ENCODE results near the gene UBN2. TPM values are rescaled to one million over a fixed set of nuclear protein-coding genes. Genes with fewer than 3 reads are reported as not detected.

UBN2 gene
- total and polyA plus RNA-seq, 10 of the 15 experiments (the other 5 are each of a cell fraction or from before 2014, with no cell fraction given), result 0.27 to 8.5 (median 2.5) TPM

DNA sequence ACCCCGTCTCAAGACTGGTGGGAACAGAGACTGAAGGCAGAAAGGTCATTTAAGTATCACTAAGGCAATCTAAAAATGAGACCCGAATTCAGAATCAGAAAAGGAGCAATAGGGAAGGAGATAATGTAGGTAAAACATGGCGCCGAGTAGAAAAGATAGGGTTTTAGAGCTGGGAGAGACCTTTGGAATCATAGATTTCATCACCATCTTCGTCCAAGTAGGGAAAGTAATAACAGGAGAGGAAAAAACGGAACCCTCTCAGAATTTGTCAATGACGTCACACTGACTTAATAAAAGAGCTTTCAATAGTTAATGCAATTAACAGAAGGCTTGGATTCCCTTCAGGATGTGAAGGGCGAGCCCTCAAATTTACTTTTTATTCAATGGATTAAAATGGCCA is 1.0 kb upstream of the UBN2 start (continued):
- TF ChIP-seq, protein P1, sequence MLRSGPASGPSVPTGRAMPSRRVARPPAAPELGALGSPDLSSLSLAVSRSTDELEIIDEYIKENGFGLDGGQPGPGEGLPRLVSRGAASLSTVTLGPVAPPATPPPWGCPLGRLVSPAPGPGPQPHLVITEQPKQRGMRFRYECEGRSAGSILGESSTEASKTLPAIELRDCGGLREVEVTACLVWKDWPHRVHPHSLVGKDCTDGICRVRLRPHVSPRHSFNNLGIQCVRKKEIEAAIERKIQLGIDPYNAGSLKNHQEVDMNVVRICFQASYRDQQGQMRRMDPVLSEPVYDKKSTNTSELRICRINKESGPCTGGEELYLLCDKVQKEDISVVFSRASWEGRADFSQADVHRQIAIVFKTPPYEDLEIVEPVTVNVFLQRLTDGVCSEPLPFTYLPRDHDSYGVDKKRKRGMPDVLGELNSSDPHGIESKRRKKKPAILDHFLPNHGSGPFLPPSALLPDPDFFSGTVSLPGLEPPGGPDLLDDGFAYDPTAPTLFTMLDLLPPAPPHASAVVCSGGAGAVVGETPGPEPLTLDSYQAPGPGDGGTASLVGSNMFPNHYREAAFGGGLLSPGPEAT (IDR thresholded peaks at IDR 0.05; ENCODE audit: low read depth), result no peak
- no peak for TF ChIP-seq RAD51 (IDR thresholded peaks at IDR 0.05)
- TF ChIP-seq, protein P2, sequence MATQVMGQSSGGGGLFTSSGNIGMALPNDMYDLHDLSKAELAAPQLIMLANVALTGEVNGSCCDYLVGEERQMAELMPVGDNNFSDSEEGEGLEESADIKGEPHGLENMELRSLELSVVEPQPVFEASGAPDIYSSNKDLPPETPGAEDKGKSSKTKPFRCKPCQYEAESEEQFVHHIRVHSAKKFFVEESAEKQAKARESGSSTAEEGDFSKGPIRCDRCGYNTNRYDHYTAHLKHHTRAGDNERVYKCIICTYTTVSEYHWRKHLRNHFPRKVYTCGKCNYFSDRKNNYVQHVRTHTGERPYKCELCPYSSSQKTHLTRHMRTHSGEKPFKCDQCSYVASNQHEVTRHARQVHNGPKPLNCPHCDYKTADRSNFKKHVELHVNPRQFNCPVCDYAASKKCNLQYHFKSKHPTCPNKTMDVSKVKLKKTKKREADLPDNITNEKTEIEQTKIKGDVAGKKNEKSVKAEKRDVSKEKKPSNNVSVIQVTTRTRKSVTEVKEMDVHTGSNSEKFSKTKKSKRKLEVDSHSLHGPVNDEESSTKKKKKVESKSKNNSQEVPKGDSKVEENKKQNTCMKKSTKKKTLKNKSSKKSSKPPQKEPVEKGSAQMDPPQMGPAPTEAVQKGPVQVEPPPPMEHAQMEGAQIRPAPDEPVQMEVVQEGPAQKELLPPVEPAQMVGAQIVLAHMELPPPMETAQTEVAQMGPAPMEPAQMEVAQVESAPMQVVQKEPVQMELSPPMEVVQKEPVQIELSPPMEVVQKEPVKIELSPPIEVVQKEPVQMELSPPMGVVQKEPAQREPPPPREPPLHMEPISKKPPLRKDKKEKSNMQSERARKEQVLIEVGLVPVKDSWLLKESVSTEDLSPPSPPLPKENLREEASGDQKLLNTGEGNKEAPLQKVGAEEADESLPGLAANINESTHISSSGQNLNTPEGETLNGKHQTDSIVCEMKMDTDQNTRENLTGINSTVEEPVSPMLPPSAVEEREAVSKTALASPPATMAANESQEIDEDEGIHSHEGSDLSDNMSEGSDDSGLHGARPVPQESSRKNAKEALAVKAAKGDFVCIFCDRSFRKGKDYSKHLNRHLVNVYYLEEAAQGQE (IDR thresholded peaks at IDR 0.05; ENCODE audit: low read depth, low read length), result no peak

DNA sequence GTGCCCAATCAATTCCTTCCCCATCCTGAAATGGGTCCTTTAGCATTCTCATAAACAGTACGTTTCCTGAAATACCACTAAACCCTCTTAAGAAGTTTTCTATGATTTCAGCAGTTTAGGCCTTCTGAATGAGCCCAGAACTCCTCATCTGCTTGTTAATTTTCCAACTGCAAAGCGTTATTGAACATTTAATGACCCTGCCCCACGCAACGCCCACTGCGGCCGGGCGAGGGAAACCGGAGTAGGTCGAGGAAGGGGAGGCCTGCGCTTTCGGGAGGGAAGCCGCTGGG is 608 bp upstream of the UBN2 start:
- no TSS peak for BruUV-seq (replicated peaks)

More for the DNA sequence above, 608 bp upstream of the UBN2 start:
- Histone ChIP-seq H4K20me1 (ENCODE audit: control insufficient read depth, insufficient read depth) (no peaks in the 10 kb centered on the region), H3K9ac (ENCODE audit: control insufficient read depth, insufficient read depth, low read length) (peak overlapping the region; percentile 78), H3K27ac (ENCODE audit: control insufficient read depth, insufficient read depth) (0 out of 2 replicates have a peak overlapping the region, but pooled peaks have one; percentile 27), H3K4me1 (ENCODE audit: control insufficient read depth, insufficient read depth, low read length) (no peaks in the 10 kb centered on the region), H3K36me3 (ENCODE audit: control insufficient read depth in 2 of 2, insufficient read depth in 2 of 2, low read length in 1 of 2) (no peaks in the 10 kb centered on the region), H3K9me3 (replicated peaks; ENCODE audit: control insufficient read depth, insufficient read depth, low read length) (no peaks in the 10 kb centered on the region; the same call in 2 of the 3 replicates), H3K4me2 (ENCODE audit: control insufficient read depth, insufficient read depth) (peak overlapping the region; percentile 94), H3K4me3 (peak overlapping the region; percentile 100), H2AFZ (ENCODE audit: control insufficient read depth, low read depth, low read length) (peak overlapping the region; percentile 98), H3K27me3 (replicated peaks in 1 of 2; ENCODE audit: control insufficient read depth in 2 of 2, insufficient read depth in 2 of 2, low read length in 1 of 2) (no peaks in the 10 kb centered on the region), H3K79me2 (ENCODE audit: control insufficient read depth, insufficient read depth, low read length) (peaks cover 5% of the 10 kb centered on the region)
- ChIA-PET SMC1A (ENCODE audit: uncharacterized antibody, unreplicated experiment) (interaction anchor here (0.9 to 1.1 kb wide), 2 partner anchors 111 to 126 kb away, joined by 3 to 4 read pairs; no protein-coding TSS in a partner anchor), CTCF (no interaction called here), RAD21 (ENCODE audit: unreplicated experiment) (interaction anchor here (0.9 kb wide), 1 partner anchor 136 kb away, joined by 3 read pairs; no protein-coding TSS in a partner anchor), POLR2A (interaction anchor here (0.8 to 1.4 kb wide), 2 partner anchors 110 to 111 kb away, joined by 4 read pairs; no protein-coding TSS in a partner anchor)
- FAIRE-seq, result no peak
- DNase-seq (ENCODE audit: low read depth, low spot score), result no peak
- 3% methylated on average over 12 of the region's 12 CpGs for WGBS (ENCODE audit: insufficient coverage, insufficient replicate concordance, low lambda C conversion rate, missing lambda C conversion rate)
- intact Hi-C loops (cut with micrococcal nuclease; ENCODE audit: unreplicated experiment) (loop anchor here (5.0 kb wide), 1 partner anchor 98 kb away; a partner anchor contains a TSS), in situ Hi-C loops (cut with MboI) (no loop called here)
- no peak for ATAC-seq
- TF ChIP-seq FOXM1 (IDR thresholded peaks at IDR 0.05; ENCODE audit: low read depth, low read length) (no peak), CHD4 (IDR thresholded peaks at IDR 0.05) (no peak), IKZF2 (IDR thresholded peaks at IDR 0.05) (no peak), CHD1 (IDR thresholded peaks at IDR 0.05; ENCODE audit: low read depth, low read length) (no peak), STAT1 (conservative IDR thresholded peaks at IDR 0.05) (no peak), PAX5 (IDR thresholded peaks at IDR 0.05; ENCODE audit: borderline replicate concordance, low read depth, low read length) (no peak), ZNF24 (IDR thresholded peaks at IDR 0.05) (no peak), NFYB (IDR thresholded peaks at IDR 0.05; ENCODE audit: insufficient read depth, low read depth, low read length) (no peak), JUND (IDR thresholded peaks at IDR 0.05; ENCODE audit: low read depth, low read length) (no peak), TBL1XR1 (IDR thresholded peaks at IDR 0.05; ENCODE audit: low read depth, low read length) (no peak), ZBED1 (IDR thresholded peaks at IDR 0.05; ENCODE audit: borderline replicate concordance) (no peak), RELA (IDR thresholded peaks at IDR 0.05; ENCODE audit: borderline replicate concordance, partially characterized antibody) (no peak), YY1 (IDR thresholded peaks at IDR 0.05; ENCODE audit: low read depth, low read length) (no peak), HCFC1 (IDR thresholded peaks at IDR 0.05; ENCODE audit: low read length) (no peak)
- TF ChIP-seq, protein P3, sequence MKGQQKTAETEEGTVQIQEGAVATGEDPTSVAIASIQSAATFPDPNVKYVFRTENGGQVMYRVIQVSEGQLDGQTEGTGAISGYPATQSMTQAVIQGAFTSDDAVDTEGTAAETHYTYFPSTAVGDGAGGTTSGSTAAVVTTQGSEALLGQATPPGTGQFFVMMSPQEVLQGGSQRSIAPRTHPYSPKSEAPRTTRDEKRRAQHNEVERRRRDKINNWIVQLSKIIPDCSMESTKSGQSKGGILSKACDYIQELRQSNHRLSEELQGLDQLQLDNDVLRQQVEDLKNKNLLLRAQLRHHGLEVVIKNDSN (IDR thresholded peaks at IDR 0.05; ENCODE audit: borderline replicate concordance, extremely low read length, insufficient read depth, low read depth, low read length), result no peak
